Occipital lobe (tissue), 3 donors: ENCODE measurements around the gene HNRNPH1. TPM values are rescaled to one million over a fixed set of nuclear protein-coding genes. Genes with fewer than 3 reads are reported as not detected.

Source experiments
- DNase-seq: peaks from one replicate; lab custom pipeline; 2025; lab: John Stamatoyannopoulos, UW
- small RNA-seq: library from RNA; depleted of rRNA; stranded (forward); fragments of <200 nt; gene quantifications from one replicate; pipeline ENCODE3, GENCODE V24; 2014
- total RNA-seq: library from RNA; depleted of rRNA; stranded (reverse); fragments of >200 nt; gene quantifications from one replicate; pipeline ENCODE4 v1.2.3, GENCODE V29; 2014

HNRNPH1 gene
- total RNA-seq, 1 donor from 2014 or later: 755 TPM

DNA sequence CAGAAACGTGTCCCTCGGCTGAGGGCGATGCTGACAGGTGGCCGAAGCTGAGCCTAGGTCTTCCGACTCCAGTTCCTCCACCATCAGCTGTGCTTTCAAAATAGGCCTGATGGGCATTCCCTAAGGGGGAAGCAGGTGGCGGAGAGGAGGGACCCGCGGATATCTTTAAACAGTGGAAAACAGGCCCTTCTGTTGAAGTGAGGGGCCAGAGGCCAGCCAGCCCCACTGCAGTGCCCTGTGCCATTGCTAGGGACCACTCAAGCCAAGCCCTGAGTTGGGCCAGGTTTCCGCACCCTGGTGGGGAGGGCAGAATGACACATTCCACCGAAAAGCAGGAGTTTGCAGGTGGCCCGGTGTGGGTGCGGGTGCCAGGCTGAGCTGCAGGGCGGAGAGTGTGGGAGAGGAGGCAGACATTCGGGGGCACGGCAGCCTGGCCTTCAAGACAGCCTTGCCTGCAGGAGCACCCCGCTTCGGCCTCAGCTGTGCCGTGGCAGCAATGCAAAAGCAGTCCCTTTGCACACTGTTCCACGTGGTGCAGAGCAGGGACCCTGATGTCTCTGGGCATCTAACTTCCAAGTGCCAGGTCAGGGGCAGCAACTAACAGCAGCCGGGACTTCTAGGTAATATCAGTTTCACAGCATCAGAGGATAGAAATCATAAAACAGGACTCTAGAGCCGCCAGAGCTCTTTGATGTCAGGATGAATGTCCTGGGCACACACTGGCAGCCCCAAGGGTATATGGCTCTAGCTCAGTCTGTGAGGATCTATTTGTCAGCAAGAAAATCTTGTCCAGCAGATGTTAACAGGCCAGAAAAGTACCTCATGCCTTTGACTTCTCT is 17.2 kb downstream of the HNRNPH1 start:
- DNase-seq: no peak

- DNase-seq: no peak
Observed at GRCh38 chr5:179605026-179605833, 18.2 kb downstream of the HNRNPH1 start.

- DNase-seq: no peak
Observed at GRCh38 chr5:179603308-179603707, 20.2 kb downstream of the HNRNPH1 start.

DNA sequence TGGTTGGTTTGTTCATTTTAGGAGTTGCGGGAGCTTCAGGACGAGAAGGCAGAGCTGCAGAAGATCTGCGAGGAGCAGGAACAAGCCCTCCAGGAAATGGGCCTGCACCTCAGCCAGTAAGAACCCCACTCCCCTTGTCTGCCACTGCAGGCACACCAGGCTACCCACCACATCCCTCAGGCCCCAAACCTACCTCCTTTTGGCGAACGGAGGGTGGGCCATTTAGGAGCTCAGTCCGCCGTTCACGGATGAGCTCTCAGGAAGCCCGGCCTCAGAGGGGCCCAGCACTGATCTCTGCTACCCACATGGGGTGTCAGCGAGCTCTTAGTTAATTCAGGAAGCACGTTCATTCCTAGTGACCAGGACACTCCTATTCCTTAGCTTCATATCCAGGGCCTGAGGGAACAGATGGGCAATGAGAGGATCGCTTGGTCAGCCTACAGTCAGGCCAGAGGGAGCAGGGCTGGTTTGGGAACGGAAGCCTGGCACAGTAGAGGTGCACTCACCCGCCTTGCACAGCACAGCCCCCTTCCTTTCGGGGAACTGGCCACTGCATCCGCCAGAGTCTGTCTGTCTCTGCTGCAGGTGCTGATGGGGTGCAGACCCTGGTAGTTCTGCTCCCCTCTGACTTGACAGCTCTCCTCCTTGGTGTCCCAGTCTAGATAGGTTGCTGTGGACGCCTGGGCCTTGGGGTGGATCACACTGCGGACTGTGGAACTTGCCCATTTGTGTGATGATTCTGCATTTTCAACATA is 21.4 kb downstream of the HNRNPH1 start:
- DNase-seq: no peak

- DNase-seq: no peak
Observed at GRCh38 chr5:179599973-179600372, 23.5 kb downstream of the HNRNPH1 start.

GRCh38 chr5:179599566-179599965 is 23.9 kb downstream of the HNRNPH1 start:
- no peak for DNase-seq

GRCh38 chr5:179599100-179599499 is 24.4 kb downstream of the HNRNPH1 start:
- no peak for DNase-seq

DNA sequence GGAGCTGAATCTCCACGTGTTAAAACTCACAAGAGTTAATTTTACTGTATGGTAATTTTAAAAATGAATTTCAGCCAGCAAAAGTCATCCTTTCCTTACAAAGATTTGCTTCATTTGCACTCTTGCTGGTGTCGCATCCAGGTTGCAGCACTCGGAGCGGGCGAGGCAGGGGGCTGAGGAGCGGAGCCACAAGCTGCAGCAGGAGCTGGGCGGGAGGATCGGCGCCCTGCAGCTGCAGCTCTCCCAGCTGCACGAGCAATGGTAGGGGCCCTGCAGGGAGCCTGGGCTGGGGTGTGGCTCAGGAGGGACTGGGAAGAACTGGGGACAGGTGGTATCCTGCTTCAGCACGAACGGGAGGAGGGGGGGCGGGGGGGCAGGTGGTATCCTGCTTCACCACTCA is 27.1 kb downstream of the HNRNPH1 start:
- DNase-seq: no peak

DNA sequence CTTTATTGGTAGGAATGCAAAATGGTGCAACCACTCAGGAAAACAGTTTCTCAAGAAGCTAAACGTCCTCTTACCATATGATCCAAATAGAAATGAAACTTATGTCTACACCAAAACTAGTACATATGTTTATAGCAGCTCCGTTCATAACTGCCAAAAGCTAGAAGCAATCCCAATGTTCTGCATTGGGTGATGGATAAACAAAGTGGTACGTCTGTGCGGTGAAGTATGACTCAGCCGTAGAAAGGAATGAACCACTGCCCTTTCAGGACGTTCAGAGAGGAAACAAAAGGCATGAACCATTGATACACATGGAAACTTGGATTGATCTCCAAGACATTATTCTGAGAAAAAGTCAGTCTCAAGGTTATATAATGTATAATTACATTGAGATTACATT is 27.6 kb downstream of the HNRNPH1 start:
- no peak for DNase-seq

DNA sequence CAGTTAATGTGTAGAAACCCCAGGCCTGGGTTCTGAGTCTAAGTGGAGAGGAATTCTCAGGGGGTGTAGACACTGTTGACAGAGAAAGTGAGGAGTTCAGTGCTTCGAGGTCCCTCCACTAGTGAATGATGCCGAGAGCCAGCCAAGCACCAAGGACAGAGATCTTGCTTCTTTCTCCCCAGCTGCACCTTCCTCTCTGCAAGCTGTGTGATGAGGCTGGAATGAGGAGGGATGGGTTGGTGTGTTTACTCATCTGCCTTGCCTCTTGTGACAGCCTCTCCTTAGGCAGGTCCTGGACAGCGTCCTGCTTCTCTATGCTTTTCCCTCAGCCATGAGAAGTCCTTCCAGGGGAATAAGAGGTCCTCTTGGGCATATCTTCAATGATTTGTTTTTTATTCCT is 35.3 kb downstream of the HNRNPH1 start:
- DNase-seq: no peak

DNA sequence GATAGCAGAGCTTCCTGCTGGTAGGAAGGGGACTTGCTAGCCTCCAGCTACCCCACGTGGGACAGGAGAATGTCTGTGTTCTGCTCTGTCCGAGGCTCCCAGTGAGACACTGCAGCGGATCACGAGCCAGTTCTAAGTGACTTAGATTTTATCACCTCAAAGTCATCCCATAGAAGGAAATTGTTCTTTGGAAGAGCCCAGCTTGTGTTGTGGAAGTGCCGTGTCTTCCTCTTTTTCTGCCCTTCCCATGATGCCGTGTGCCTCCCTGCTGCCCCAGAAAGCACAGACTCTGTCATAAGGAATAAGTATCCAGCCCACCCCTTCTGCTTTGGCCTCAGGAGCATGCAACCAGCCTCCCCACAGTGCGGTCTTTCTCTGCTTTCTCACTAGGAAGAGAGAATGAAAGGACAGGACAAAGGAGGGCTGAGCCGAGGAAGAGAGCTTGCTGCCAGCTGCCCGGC is 37.5 kb downstream of the HNRNPH1 start:
- DNase-seq: no peak

GRCh38 chr5:179577286-179577960 is 46.0 kb downstream of the HNRNPH1 start:
- no peak for DNase-seq

DNA sequence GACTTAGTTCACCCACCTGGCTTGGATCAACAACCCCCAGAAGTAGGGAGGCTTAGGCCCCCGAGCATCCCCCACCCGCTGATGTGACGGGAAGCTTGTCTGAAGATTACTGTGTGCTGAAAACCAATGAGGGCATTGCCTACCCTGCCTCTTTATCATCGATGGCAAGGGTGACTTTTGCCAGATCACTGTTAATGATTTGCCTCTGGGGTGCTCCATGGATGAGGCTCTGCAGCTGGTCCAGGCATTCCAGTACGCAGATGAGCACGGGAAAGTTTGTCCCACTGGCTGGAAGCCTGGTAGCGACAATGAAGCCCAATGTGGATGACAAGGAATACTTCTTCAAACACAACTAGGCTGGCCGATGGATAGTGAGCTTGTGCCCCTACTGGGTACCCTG is 51.1 kb downstream of the HNRNPH1 start:
- DNase-seq: no peak

- no peak for DNase-seq
Observed at GRCh38 chr5:179568721-179569120, 54.8 kb downstream of the HNRNPH1 start.

- DNase-seq: no peak
Observed at GRCh38 chr5:179564526-179564925, 58.9 kb downstream of the HNRNPH1 start.

Small RNAs within 50 kb of the gene (small RNA-seq; reads per million reads assigned to genes)
- not detected for gene RF00017

Other genes starting within 250 kb of the HNRNPH1 start
- gene RUFY1, start 73.1 kb downstream of the HNRNPH1 start, total RNA-seq: 24.0 TPM
- gene CBY3, start 57.4 kb upstream of the HNRNPH1 start, total RNA-seq: not detected
- gene CANX, start 75.3 kb upstream of the HNRNPH1 start, total RNA-seq: 352 TPM
- 9.4 TPM for gene MAML1, start 109.2 kb upstream of the HNRNPH1 start, total RNA-seq
- gene LTC4S, start 170.3 kb upstream of the HNRNPH1 start, total RNA-seq: 1.7 TPM
- 47.4 TPM for gene MGAT4B, start 183.2 kb upstream of the HNRNPH1 start, total RNA-seq
- 53.5 TPM for gene SQSTM1, start 197.2 kb upstream of the HNRNPH1 start, total RNA-seq
- 26.7 TPM for gene MRNIP, start 235.1 kb upstream of the HNRNPH1 start, total RNA-seq